CD8-positive, alpha-beta memory T cell (primary cell): ENCODE results near the gene SEMA4D. TPM values are rescaled to one million over a fixed set of nuclear protein-coding genes. Genes with fewer than 3 reads are reported as not detected.

Experiments used
- CTCF ChIA-PET: fragments of 350-600 bp; sonication (Branson Sonifier 250); formaldehyde crosslinking; loops from one replicate; lab custom pipeline; 2021; ENCODE audit warnings: antibody characterized with exemption; lab: Charles Lee
- POLR2A ChIA-PET: fragments of 350-600 bp; sonication (Branson Sonifier 250); formaldehyde crosslinking; loops from one replicate; lab custom pipeline; 2021; ENCODE audit warnings: antibody characterized with exemption; lab: Charles Lee
- DNase-seq, 5 donors: peaks; one replicate each; pipeline versions ENCODE4 v3.0.0 to v3.0.0-alpha.2; 2020 to 2022; ENCODE audit warnings: mixed read lengths in 1 of 5
- H3K27ac ChIP-seq: one replicate; pipeline ENCODE4 v1.7.0; 2013; ENCODE audit warnings: low read depth, mild to moderate bottlenecking, low read length, moderate library complexity
- H3K27me3 ChIP-seq: 2 replicates; pipeline ENCODE4 v1.7.0; 2013; ENCODE audit warnings: low read length, mild to moderate bottlenecking; ENCODE audit not compliant: insufficient read depth, poor library complexity, severe bottlenecking
- H3K36me3 ChIP-seq: 2 replicates; pipeline ENCODE4 v1.7.0; 2013; ENCODE audit warnings: mild to moderate bottlenecking, low read length, moderate library complexity; ENCODE audit not compliant: insufficient read depth
- H3K4me1 ChIP-seq: 2 replicates; pipeline ENCODE4 v1.7.0; 2013; ENCODE audit warnings: mild to moderate bottlenecking, low read length, moderate library complexity; ENCODE audit not compliant: insufficient read depth
- H3K4me3 ChIP-seq: 2 replicates; pipeline ENCODE4 v1.7.0; 2013; ENCODE audit warnings: mild to moderate bottlenecking, low read length
- H3K9me3 ChIP-seq: 2 replicates; pipeline ENCODE4 v1.7.0; 2013; ENCODE audit warnings: mild to moderate bottlenecking, low read length
- H3K27ac Mint-ChIP-seq, 8 donors: one replicate each; pipeline ENCODE4 v1.8.0; 2020 to 2021; ENCODE audit warnings: mixed read lengths in 8 of 8, mild to moderate bottlenecking in 6 of 8, inconsistent platforms in 3 of 8, moderate library complexity in 3 of 8
- H3K27me3 Mint-ChIP-seq, 2 donors: one replicate each; pipeline ENCODE4 v1.8.0; 2020 to 2021; ENCODE audit warnings: mixed read lengths in 2 of 2, mild to moderate bottlenecking in 1 of 2, moderate library complexity in 1 of 2
- H3K36me3 Mint-ChIP-seq, 3 donors: one replicate each; pipeline ENCODE4 v1.8.0; 2020 to 2021; ENCODE audit warnings: mixed read lengths in 3 of 3, inconsistent platforms in 1 of 3, mild to moderate bottlenecking in 1 of 3
- H3K4me1 Mint-ChIP-seq, 3 donors: one replicate each; pipeline ENCODE4 v1.8.0; 2020 to 2021; ENCODE audit warnings: mixed read lengths in 3 of 3, inconsistent platforms in 1 of 3, mild to moderate bottlenecking in 1 of 3
- H3K4me3 Mint-ChIP-seq, 7 donors: one replicate each; pipeline ENCODE4 v1.8.0; 2020 to 2021; ENCODE audit warnings: mixed read lengths in 7 of 7, mild to moderate bottlenecking in 6 of 7, moderate library complexity in 4 of 7, inconsistent platforms in 2 of 7
- H3K9me3 Mint-ChIP-seq, 5 donors: one replicate each; pipeline ENCODE4 v1.8.0; 2020 to 2022; ENCODE audit warnings: mixed read lengths in 5 of 5, mild to moderate bottlenecking in 3 of 5, moderate library complexity in 2 of 5, inconsistent platforms in 1 of 5
- polyA plus RNA-seq: library from polyadenylated mRNA; unstranded; fragments of 300-500 nt; fragmentation: Illumina TruSeq; gene quantifications from one replicate; pipeline ENCODE4 v1.2.3, GENCODE V29; 2021
- total RNA-seq, 2 experiments: library from RNA; stranded (reverse); gene quantifications; one replicate each; pipeline ENCODE4 v1.2.3, GENCODE V29; 2021

The SEMA4D gene
- total and polyA plus RNA-seq, 3 experiments from 2014 or later = 227 to 243 (median 238) TPM

- POLR2A ChIA-PET = interaction anchor here (0.9 to 1.1 kb wide), 2 partner anchors 21 to 109 kb away, joined by 3 read pairs; no protein-coding TSS in a partner anchor
- H3K27me3 ChIP-seq = no peaks in the 10 kb centered on the region
- H3K9me3 Mint-ChIP-seq = no peaks in the 10 kb centered on the region
- CTCF ChIA-PET = interaction anchor here (1.1 to 6.6 kb wide), 6 partner anchors 11 to 109 kb away, joined by 3 to 37 read pairs (median 3); no protein-coding TSS in a partner anchor
- H3K9me3 ChIP-seq = no peaks in the 10 kb centered on the region
- no peaks in the 10 kb centered on the region for H3K27me3 Mint-ChIP-seq
- H3K4me1 ChIP-seq = peaks cover 98% of the 10 kb centered on the region
- H3K4me1 Mint-ChIP-seq = peaks cover 89 to 95% (median 93%) of the 10 kb centered on the region in 3 donors
- DNase-seq = no peak
- H3K36me3 Mint-ChIP-seq = peaks cover 4 to 82% (median 9%) of the 10 kb centered on the region in 3 donors
- peak overlapping the region; percentile 84 to 97 (median 92) for H3K27ac Mint-ChIP-seq
- H3K36me3 ChIP-seq = peaks cover 9% of the 10 kb centered on the region
- no peak overlapping the region for H3K27ac ChIP-seq
- H3K4me3 ChIP-seq = no peak overlapping the region
- H3K4me3 Mint-ChIP-seq = peak overlapping the region; percentile 10 to 78 (median 60)
Measured at GRCh38 chr9:89440046-89440445, 57.9 kb downstream of the SEMA4D start.

GRCh38 chr9:89439571-89439970 lies 58.3 kb downstream of the SEMA4D start:
- no peaks in the 10 kb centered on the region for H3K27me3 ChIP-seq
- H3K4me3 ChIP-seq = no peak overlapping the region
- peak overlapping the region; percentile 84 to 97 (median 92) for H3K27ac Mint-ChIP-seq
- no peak for DNase-seq
- H3K27me3 Mint-ChIP-seq = no peaks in the 10 kb centered on the region
- H3K36me3 Mint-ChIP-seq = peaks cover 4 to 81% (median 9%) of the 10 kb centered on the region in 3 donors
- no peak overlapping the region for H3K27ac ChIP-seq
- H3K4me3 Mint-ChIP-seq = peak overlapping the region in 4 of 7 donors; percentile 5 to 78 (median 54)
- no peaks in the 10 kb centered on the region for H3K9me3 Mint-ChIP-seq
- POLR2A ChIA-PET = no interaction called here
- H3K36me3 ChIP-seq = peaks cover 9% of the 10 kb centered on the region
- H3K4me1 Mint-ChIP-seq = peaks cover 89 to 95% (median 93%) of the 10 kb centered on the region in 3 donors
- H3K4me1 ChIP-seq = peaks cover 98% of the 10 kb centered on the region
- CTCF ChIA-PET = interaction anchor here (1.1 to 6.6 kb wide), 5 partner anchors 10 to 109 kb away, joined by 3 to 37 read pairs (median 3); no protein-coding TSS in a partner anchor
- H3K9me3 ChIP-seq = no peaks in the 10 kb centered on the region

DNA sequence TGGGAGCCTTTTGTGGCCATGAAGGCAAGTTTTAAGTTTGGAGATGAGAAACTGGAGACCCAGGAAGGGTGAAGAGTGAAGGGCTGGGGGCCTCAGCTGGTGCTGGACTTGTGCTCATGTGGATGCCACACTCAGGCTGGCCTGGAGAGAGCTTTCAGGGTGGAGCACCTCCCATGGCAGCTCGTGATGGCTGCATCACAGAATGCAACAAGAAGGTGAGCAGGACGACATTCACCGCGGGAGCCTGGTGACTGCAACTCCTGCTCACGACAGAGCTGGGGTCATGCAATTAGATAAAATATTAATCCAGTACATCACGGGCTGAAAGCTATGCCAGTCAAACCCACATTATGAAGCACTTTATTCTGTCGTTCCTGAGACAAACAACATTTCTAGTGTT lies 59.7 kb downstream of the SEMA4D start:
- Histone ChIP-seq H3K27ac (peak overlapping the region; percentile 55), H3K27me3 (no peaks in the 10 kb centered on the region), H3K4me3 (no peak overlapping the region), H3K4me1 (peaks cover 93% of the 10 kb centered on the region), H3K36me3 (peaks cover 16% of the 10 kb centered on the region), H3K9me3 (no peaks in the 10 kb centered on the region)
- Mint-ChIP-seq H3K4me1 (peaks cover 87 to 97% (median 92%) of the 10 kb centered on the region in 3 donors), H3K9me3 (no peaks in the 10 kb centered on the region), H3K27me3 (no peaks in the 10 kb centered on the region), H3K27ac (peak overlapping the region; percentile 91 to 99 (median 96)), H3K4me3 (peak overlapping the region in 5 of 7 donors; percentile 70 to 86 (median 80)), H3K36me3 (peaks cover 0 to 83% (median 6%) of the 10 kb centered on the region in 3 donors)
- no peak for DNase-seq
- ChIA-PET CTCF (interaction anchor here (1.1 to 1.7 kb wide), 2 partner anchors 14 to 105 kb away, joined by 3 to 4 read pairs; no protein-coding TSS in a partner anchor), POLR2A (interaction anchor here (1.9 kb wide), 1 partner anchor 12 kb away, joined by 4 read pairs; no protein-coding TSS in a partner anchor)

- Histone ChIP-seq H3K36me3 (peaks cover 16% of the 10 kb centered on the region), H3K9me3 (no peaks in the 10 kb centered on the region), H3K4me3 (no peak overlapping the region), H3K4me1 (peaks cover 92% of the 10 kb centered on the region), H3K27ac (peak overlapping the region; percentile 55), H3K27me3 (no peaks in the 10 kb centered on the region)
- peaks cover 86 to 97% (median 91%) of the 10 kb centered on the region in 3 donors for H3K4me1 Mint-ChIP-seq
- ChIA-PET CTCF (interaction anchor here (1.0 to 1.7 kb wide), 6 partner anchors 14 to 106 kb away, joined by 3 to 7 read pairs (median 4); no protein-coding TSS in a partner anchor), POLR2A (interaction anchor here (1.9 kb wide), 1 partner anchor 11 kb away, joined by 4 read pairs; no protein-coding TSS in a partner anchor)
- H3K36me3 Mint-ChIP-seq = peaks cover 0 to 83% (median 6%) of the 10 kb centered on the region in 3 donors
- peak overlapping the region; percentile 69 to 86 (median 76) for H3K4me3 Mint-ChIP-seq
- no peaks in the 10 kb centered on the region for H3K27me3 Mint-ChIP-seq
- H3K27ac Mint-ChIP-seq = peak overlapping the region; percentile 91 to 99 (median 97)
- no peaks in the 10 kb centered on the region for H3K9me3 Mint-ChIP-seq
- no peak for DNase-seq
Measured at GRCh38 chr9:89437772-89438171, 60.1 kb downstream of the SEMA4D start.

DNA sequence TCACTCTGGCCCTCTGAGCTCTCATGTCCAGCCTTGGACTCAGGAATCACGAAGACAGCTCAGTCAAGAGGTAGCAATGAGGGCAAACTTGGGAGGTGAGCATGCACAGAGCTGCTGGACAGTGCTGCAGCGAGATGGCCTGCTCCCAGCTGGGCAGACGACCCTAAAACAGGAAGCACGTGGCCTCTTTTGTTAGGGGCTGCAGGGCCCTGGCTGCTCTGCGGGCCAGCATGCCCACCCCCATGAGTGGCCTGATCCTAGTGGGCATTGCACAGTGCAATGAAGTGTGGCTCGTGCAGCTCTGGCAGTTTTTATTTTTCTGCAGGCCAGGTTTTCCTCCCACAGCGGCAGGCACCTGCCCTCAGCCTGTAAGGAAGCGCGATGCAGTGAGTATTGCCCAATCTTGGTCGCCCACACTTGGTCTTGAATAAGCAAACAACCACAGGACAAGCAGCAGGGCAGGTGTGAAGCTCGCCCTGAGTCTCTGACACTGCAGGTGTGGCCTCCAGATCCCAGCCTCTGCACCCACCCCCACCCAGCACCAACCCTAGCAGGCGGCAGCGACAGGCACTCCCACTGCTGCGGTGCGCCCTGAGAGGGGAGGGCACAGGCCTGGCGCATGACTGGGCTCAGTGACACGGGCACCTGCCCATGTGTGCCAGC lies 60.8 kb downstream of the SEMA4D start:
- CTCF ChIA-PET = interaction anchor here (0.6 to 2.0 kb wide), 11 partner anchors 9 to 112 kb away, joined by 3 to 9 read pairs (median 4); no protein-coding TSS in a partner anchor
- Histone ChIP-seq H3K27me3 (no peaks in the 10 kb centered on the region), H3K36me3 (peaks cover 16% of the 10 kb centered on the region), H3K27ac (peak overlapping the region; percentile 55), H3K9me3 (no peaks in the 10 kb centered on the region), H3K4me3 (peak overlapping the region; percentile 45), H3K4me1 (peaks cover 92% of the 10 kb centered on the region)
- H3K27me3 Mint-ChIP-seq = no peaks in the 10 kb centered on the region
- peak overlapping the region; percentile 69 to 86 (median 76) for H3K4me3 Mint-ChIP-seq
- H3K9me3 Mint-ChIP-seq = no peaks in the 10 kb centered on the region
- peak overlapping the region; percentile 91 to 99 (median 97) for H3K27ac Mint-ChIP-seq
- H3K36me3 Mint-ChIP-seq = peaks cover 0 to 82% (median 6%) of the 10 kb centered on the region in 3 donors
- peaks cover 86 to 97% (median 91%) of the 10 kb centered on the region in 3 donors for H3K4me1 Mint-ChIP-seq
- POLR2A ChIA-PET = interaction anchor here (0.8 to 1.9 kb wide), 2 partner anchors 11 to 16 kb away, joined by 3 to 4 read pairs; no protein-coding TSS in a partner anchor
- peak; percentile 60 to 85 (median 67) for DNase-seq

DNA sequence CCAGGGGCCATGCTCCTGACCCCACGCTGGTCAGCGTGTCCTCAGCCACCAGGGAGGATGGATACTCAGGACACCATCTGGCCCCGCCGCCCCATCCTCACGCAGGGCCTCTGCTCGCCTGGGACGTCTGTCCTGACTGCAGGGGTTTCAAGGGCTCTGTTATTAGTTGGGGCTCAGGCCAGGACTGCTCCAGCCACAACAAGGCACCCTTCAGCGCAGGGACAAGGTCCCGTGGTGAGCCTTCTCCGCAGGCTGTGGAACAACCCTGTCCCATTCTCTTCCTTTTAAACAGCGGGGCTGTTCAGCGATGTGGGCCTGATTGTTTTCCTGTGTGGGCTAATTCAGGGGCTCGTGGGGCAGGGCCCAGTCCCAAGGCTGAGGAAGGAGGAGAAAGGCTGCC lies 61.6 kb downstream of the SEMA4D start:
- no peak for DNase-seq
- Histone ChIP-seq H3K36me3 (peaks cover 16% of the 10 kb centered on the region), H3K4me1 (peaks cover 92% of the 10 kb centered on the region), H3K9me3 (no peaks in the 10 kb centered on the region), H3K27me3 (no peaks in the 10 kb centered on the region), H3K4me3 (no peak overlapping the region), H3K27ac (peak overlapping the region; percentile 11)
- CTCF ChIA-PET = interaction anchor here (1.3 to 2.0 kb wide), 6 partner anchors 8 to 113 kb away, joined by 3 to 9 read pairs (median 5); no protein-coding TSS in a partner anchor
- no peaks in the 10 kb centered on the region for H3K27me3 Mint-ChIP-seq
- POLR2A ChIA-PET = interaction anchor here (1.9 kb wide), 1 partner anchor 10 kb away, joined by 4 read pairs; no protein-coding TSS in a partner anchor
- peaks cover 86 to 97% (median 91%) of the 10 kb centered on the region in 3 donors for H3K4me1 Mint-ChIP-seq
- H3K27ac Mint-ChIP-seq = peak overlapping the region; percentile 91 to 99 (median 96)
- H3K4me3 Mint-ChIP-seq = peak overlapping the region in 4 of 7 donors; percentile 41 to 70 (median 65)
- no peaks in the 10 kb centered on the region for H3K9me3 Mint-ChIP-seq
- peaks cover 0 to 78% (median 6%) of the 10 kb centered on the region in 3 donors for H3K36me3 Mint-ChIP-seq

DNA sequence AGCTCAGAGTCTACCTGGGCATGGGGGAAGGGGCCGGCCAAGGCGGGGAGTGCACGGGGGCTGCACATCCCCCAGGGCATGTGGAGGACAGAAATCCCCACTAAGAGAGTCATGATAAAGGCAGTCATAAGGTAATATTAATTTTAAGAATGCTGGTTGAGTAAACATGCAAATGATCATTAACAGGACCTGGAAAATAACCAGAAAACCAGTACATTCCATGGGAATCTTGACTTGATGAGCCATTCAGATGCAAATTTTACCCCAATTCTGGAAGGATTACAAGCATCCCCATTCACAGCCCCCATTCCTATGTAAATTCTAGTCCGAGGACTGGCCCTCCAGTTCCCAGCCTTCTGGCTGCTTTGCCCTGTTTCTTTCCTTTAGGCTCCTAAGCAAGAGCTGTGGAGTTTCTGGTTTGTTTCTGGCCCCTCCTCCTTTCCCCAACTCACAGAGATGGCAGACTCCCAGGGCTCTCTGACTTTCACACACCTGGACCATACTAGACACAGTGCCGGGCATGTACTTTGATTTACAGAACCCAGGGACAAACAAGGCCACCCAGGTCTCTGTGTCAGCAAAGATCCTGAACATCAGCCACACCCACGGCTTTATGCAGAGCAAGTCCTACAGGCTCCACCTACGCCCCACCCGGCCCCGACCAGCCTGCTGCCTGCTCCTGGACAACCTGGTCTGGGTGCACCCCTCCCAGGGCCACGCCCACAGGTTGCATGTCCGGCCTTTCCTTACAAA lies 62.7 kb downstream of the SEMA4D start:
- no peak for DNase-seq
- peaks cover 81 to 97% (median 91%) of the 10 kb centered on the region in 3 donors for H3K4me1 Mint-ChIP-seq
- H3K27me3 Mint-ChIP-seq = no peaks in the 10 kb centered on the region
- peaks cover 0 to 72% (median 2%) of the 10 kb centered on the region in 3 donors for H3K36me3 Mint-ChIP-seq
- Histone ChIP-seq H3K4me3 (no peak overlapping the region), H3K27me3 (no peaks in the 10 kb centered on the region), H3K36me3 (peaks cover 6% of the 10 kb centered on the region), H3K9me3 (no peaks in the 10 kb centered on the region), H3K27ac (no peak overlapping the region), H3K4me1 (peaks cover 91% of the 10 kb centered on the region)
- CTCF ChIA-PET = interaction anchor here (1.0 to 2.0 kb wide), 4 partner anchors 13 to 114 kb away, joined by 3 to 9 read pairs (median 4); no protein-coding TSS in a partner anchor
- POLR2A ChIA-PET = no interaction called here
- no peaks in the 10 kb centered on the region for H3K9me3 Mint-ChIP-seq
- peak overlapping the region in 6 of 7 donors; percentile 13 to 88 (median 52) for H3K4me3 Mint-ChIP-seq
- H3K27ac Mint-ChIP-seq = peak overlapping the region; percentile 76 to 99 (median 92)
